GM21825 (cell line): ENCODE results near the gene PPM1J.

Experiments used
- ATAC-seq: cut with Tn5 transposase; IDR thresholded peaks from one replicate; pipeline ENCODE4 v1.9.1; 2021; ENCODE audit warnings: mild to moderate bottlenecking, moderate library complexity; ENCODE audit not compliant: unreplicated experiment

PPM1J gene

GRCh38 chr1:112707221-112708001 lies 7.7 kb downstream of the PPM1J start:
- ATAC-seq: peak; percentile 49

DNA sequence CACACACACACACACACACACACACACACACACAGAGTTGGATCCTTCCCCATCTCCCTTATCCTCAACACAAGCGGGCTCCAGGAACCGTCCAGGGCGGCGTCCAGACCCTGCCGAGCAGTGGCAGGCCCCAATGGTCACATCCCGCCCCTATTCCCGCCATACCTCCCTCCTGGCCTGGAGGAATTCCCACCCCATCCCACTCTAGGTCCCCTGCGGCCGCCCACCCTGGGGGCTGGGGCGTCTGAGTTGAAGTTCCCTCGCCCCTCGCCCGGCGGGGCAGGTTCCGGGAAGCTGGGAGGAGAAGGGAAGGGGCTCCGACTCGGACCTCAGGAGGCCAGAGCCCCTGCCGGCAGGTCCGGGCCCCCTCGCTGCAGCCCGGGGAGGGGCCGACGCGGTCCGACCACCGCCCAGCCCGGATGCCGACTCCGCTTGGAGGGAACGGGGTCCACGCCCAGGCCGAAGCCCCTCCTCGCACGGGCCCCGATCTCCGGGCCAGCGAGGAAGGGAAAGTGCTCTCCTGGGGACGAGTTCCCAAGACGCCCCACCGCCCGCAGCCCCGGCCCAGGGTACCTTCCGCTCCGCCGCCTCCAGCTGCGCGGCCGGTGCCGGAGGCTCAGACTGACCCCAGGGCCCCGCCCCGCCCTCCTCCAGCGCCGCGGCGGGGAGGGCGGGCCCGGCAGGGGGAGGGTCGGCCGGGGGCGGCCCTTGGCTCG lies 8.5 kb downstream of the PPM1J start, which contains the start of gene RHOC:
TSS of gene RHOC (minus strand) at position 623 of the 716 bp plus-strand sequence. CDS start 3,328 bp downstream, outside the sequence.
- peak; percentile 62 for ATAC-seq

- ATAC-seq: peak; percentile 48
These were observed 10.1 kb downstream of the PPM1J start for GRCh38 chr1:112704934-112705627.

- ATAC-seq: peak; percentile 0
These were observed 10.7 kb downstream of the PPM1J start for GRCh38 chr1:112704391-112704933.

- no peak for ATAC-seq
These were observed 11.4 kb downstream of the PPM1J start for GRCh38 chr1:112703706-112704105.

GRCh38 chr1:112702420-112703261 lies 12.5 kb downstream of the PPM1J start:
- ATAC-seq: no peak

DNA sequence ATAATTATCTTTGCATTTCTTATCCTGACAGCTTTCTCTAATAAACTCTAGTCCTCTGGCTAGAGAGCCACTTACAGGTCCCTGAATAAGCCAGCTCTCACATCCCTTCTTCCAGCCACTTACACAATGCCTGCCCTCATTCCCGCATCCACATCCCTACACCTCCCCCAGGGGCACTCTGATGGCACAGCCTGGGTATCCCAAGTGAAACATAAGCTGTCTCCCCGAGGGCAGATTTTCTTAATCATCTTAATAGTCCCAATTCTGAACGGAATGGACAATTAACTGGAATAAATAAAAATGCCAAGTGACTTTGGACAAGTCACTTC lies 13.1 kb downstream of the PPM1J start:
- no peak for ATAC-seq

GRCh38 chr1:112701227-112702066 lies 13.7 kb downstream of the PPM1J start:
- ATAC-seq: no peak

DNA sequence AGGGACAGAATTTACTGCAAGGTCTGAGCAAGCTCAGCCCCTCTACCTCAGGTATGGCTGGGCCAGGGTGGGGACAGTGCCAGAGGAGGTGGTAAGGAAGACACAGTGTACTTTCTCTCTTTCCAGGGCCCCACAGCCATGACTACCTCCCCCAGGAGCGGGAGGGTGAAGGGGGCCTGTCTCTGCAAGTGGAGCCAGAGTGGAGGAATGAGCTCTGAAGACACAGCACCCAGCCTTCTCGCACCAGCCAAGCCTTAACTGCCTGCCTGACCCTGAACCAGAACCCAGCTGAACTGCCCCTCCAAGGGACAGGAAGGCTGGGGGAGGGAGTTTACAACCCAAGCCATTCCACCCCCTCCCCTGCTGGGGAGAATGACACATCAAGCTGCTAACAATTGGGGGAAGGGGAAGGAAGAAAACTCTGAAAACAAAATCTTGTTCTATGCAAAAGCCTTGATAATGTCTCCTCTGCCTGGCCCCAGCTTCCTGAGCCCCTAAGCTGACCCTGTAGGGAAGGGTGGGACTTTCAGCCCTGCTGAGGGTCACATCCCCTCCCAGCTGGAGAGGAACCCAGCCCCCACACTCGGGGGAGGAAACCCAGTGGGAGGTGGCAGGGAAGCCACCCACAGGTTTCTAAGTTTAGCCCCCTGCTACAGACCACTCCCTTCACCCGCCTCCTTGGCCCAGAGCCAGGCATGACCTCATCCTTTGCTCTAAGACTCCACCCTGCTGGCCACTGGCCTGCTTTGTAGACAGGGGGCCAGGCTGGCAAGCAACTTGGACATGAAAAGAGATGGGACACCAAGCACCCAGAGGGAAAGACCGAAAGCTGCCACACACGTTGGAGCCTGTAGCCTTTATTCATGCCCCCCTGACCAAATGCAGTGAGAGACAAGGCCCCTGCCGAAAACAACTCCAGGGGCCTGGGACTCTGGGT lies 14.6 kb downstream of the PPM1J start:
- peak; percentile 44 for ATAC-seq

DNA sequence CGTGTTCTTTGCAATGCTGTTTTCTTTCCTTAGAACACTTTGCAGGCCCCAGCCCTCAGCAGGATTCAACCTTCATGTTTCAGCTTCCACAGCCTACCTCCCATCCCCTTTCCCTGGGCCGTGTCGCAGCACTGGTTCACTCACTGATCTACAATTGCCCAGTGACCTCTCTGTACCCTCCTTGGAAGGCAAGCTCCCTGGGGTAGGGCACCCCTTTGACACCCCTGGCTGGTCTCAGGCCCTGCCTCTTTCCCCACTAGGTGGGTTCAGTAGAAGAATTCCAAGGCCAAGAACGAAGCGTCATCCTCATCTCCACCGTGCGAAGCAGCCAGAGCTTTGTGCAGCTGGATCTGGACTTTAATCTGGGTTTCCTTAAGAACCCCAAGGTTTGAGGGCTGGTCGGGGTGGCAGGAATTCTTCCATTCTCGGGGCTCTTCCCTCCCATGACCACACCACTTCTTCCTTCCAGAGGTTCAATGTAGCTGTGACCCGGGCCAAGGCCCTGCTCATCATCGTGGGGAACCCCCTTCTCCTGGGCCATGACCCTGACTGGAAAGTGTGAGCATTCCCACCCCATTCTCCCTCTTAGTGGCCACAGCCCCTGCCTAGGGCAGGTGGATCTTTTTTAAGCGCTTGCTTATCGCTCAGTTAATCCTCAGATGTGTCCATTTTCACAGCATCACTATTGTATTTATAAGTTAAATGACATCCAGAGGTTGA lies 15.5 kb downstream of the PPM1J start:
- no peak for ATAC-seq

DNA sequence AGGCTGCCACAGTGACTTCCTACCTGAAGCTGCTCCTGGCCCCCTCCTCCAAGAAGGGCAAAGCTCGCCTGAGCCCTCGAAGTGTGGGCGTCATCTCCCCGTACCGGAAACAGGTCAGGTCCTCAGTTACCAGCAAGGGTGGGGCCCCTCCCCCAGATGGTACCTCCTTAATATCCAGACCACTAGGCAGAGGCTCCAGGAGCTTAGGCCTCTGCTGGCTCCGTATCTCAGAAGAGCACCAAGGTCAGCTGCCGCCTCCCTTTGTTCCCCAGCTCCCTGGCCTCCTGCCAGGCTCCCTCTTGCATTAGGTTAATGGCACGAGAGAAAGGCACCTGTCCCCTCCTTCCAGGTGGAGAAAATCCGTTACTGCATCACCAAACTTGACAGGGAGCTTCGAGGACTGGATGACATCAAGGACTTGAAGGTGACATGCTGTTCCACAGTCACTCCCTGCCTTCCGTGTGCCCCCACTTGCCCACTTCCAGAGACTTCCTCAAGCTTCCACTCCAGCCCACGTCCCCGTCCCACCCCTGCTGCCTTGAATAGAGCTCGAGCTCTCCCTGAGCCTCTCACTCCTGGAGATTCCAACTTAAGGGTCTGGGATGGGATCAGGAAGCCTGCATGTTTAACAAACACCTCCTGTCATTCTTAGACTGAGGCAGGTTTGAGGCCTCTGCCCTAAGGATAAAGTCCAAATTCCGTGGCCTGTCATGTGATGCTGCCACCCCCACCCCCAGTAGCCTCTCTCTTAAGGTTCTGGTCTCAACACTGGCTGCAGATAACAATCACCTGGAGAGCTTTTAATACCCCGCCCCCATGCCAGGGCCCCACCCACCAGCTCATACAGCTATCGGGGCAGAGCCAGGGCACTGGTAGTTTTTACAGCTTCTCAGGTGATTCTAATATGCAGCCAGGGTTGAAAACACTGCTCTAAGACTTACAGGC lies 16.5 kb downstream of the PPM1J start:
- no peak for ATAC-seq

GRCh38 chr1:112697781-112698201 lies 17.3 kb downstream of the PPM1J start:
- ATAC-seq: no peak

DNA sequence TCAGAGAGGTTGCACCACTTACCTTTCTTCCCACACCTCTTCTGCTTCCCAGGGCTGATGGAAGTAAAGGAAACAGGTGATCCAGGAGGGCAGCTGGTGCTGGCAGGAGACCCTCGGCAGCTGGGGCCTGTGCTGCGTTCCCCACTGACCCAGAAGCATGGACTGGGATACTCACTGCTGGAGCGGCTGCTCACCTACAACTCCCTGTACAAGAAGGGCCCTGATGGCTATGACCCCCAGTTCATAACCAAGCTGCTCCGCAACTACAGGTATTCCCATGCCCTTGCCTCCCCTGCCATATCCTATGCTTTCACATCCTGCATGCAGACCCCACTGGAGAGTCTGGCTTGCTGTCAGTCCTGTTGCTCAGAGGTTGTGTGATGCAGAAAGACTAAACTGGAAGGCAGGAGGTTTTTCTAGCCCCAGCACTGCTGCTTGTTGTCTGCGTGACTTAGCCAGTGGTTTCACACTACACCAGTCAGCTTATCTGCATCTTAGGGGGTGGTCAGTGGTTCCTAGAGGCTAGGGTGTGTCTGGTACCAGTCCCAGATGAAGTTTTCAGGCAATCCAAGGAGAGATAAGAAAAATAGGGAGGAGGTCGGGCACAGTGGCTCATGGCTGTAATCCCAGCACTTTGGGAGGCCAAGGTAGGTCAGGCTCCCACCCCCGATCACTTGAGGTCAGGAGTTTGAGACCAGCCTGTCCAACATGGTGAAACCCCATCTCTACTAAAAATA lies 18.4 kb downstream of the PPM1J start:
- no peak for ATAC-seq

DNA sequence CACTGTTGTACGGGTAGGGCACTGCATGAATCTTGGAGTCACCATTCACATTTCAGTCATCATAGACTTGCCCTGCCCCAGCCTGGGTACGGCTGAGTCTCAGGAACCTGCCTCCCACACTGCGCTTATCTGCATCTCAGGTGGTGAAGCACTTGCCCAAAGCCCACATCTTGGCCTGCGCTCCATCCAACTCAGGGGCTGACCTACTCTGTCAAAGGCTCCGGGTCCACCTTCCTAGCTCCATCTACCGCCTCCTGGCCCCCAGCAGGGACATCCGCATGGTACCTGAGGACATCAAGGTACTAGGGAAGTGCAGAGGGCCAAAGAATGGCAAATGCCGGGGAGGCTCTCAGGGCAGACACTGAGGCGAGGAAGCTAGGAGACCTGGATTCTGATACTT lies 19.9 kb downstream of the PPM1J start:
- no peak for ATAC-seq

GRCh38 chr1:112694363-112694929 lies 20.7 kb downstream of the PPM1J start:
- no peak for ATAC-seq

- no peak for ATAC-seq
These were observed 21.3 kb downstream of the PPM1J start for GRCh38 chr1:112693821-112694220.
